GM10266 (cell line): ENCODE results near the gene UBAP2.

ENCODE experiments used
- DNase-seq: peaks from one replicate; pipeline ENCODE4 v3.0.0; 2012; ENCODE audit errors: extremely low spot score
- CTCF ChIP-seq: IDR thresholded peaks from 2 replicates; pipeline ENCODE4 v1.5.1; 2012; ENCODE audit warnings: mild to moderate bottlenecking, low read depth; ENCODE audit not compliant: control insufficient read depth, insufficient read depth; ENCODE audit errors: missing control alignments

UBAP2 gene

DNA sequence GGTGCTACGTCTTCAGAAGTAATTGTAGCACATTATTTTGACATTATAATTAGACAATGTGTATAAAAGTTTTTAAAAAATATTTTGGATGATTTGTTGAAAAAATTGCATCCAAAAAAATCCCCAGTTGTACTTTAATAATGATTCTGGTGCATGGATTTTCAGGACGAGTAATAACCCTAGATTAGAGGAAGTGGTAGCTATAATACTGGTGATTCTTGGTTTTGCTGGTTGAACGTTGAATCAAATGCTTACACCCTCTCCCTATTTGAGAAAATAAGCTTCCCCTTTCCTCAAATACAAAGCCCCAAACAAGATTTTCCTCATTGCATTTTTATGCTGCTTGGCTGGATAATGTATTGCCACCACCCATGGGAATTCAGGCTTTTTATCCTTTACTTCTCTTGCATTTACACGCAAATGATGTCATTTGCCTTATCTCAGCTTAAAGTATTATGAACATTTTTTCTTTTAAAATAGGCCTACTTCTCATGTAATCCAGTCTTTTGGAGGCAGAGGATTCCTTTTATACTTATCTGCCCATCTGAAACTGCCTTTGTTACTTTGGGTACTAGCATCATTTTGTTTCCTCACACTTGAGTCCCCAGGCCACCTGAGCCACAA lies 145.4 kb downstream of the UBAP2 start:
- TF ChIP-seq CTCF = no peak

GRCh38 chr9:33894316-33894715 lies 154.4 kb downstream of the UBAP2 start:
- TF ChIP-seq CTCF = no peak
- no peak for DNase-seq

More for the DNA sequence above, 145.4 kb downstream of the UBAP2 start:
- no peak for DNase-seq

- no peak for TF ChIP-seq CTCF
- no peak for DNase-seq
Observed at GRCh38 chr9:33893861-33894260, 154.8 kb downstream of the UBAP2 start.

GRCh38 chr9:33885948-33886347 lies 162.7 kb downstream of the UBAP2 start:
- TF ChIP-seq CTCF = no peak
- no peak for DNase-seq

DNA sequence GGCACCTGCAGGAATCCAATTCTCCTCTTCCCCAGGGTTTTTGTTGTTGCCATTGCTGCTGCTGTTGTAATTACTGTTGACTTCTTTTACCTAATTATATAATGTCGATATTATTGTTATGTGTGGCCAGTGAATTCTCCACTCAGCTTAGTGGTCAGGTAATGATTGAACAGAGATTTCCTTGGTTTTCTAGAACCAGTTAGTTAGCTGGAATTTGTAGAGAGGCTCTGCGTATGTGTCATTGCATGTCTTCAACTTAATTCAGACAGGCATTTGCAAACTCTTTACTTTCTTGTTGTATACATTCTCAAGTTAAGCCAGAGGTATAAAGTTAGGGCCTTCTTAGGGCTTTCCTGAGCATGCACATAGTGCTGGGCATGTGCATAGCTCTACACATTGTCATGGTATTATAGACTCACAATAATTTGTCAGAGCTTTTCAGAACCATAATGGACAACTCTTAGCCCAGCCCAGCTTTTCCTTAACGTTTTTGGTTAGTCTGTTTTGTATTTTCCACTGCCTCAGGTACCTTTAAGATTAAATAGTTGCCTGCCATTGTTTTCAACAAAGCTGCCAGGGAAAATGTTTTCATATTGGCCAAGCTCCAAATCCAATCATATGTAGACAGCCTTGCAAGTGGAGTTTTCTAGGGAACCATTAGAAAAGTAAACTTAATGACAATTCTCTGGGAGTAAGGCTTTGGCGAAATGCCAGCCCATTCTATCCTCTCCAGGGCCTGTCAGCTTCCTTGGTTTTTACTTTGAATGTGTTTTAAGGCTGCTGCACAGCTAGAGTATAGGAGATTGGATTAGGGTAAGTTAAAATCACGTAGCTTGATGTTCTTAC lies 163.6 kb downstream of the UBAP2 start:
- no peak for DNase-seq
- no peak for TF ChIP-seq CTCF

DNA sequence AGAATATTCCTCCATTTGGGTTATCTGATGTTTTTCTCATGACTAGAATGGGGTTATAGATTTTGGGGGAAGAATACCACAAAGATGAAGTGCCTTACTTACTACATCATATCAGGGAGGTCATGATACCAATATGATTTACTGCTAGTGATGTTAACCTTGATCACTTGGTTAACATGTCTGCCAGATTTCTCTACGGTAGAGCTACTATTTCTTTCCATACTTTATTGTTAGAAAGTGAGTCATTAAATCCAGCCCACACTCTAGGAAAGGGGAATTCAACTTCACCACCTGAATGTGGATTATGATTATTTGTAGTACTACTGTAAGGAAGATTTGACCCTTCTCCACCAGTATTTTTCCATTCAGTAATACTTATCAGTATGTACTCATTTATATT lies 167.1 kb downstream of the UBAP2 start:
- no peak for TF ChIP-seq CTCF
- no peak for DNase-seq

DNA sequence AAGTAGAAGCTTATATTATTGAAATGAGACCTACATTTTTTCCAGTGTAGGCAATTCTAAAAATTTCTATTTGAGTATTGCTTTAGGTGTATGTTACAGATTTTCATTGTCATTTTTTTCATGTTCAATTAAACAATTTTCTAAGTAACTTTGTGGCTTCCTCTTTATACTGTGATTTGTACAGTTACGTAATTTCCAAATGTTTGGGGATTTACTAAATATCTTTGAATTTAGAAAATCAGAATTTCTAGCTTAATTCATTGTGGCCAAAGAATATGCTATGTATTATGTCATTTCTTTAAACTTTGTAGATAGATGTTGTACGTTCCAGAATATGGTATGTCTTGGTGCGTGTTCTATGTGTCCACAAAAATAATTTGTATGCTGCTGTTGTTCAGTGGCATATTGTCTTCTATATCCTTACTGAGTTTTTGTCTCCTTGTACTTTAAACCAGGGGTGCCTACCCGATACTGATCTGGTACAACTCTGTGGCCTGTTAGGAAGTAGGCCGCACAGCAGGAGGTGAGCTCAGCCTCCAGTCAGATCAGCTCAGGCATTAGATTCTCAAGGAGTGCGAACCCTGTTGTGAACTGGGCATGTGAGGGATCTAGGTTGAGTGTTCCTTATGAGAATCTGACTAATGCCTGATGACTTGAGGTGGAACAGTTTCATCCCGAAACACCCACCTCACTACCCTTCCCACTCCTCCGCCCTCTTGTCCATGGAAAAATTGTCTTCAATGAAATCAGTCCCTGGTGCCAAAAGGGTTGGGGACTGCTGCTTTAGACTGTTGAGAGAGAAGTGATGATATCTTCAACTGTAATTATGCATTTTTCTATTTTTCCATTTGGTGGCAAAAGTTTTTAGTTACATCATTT lies 168.2 kb downstream of the UBAP2 start:
- no peak for DNase-seq
- no peak for TF ChIP-seq CTCF
